HG02571 (cell line): ENCODE data around the gene CHPF2.
A peak's percentile ranks its signal among the peaks of the same experiment; 100 is the strongest.

Experiments
- ATAC-seq: cut with Tn5 transposase; IDR thresholded peaks from one replicate; pipeline ENCODE4 v1.9.1; 2021; ENCODE audit warnings: mild to moderate bottlenecking, moderate library complexity; ENCODE audit not compliant: unreplicated experiment

The CHPF2 gene

DNA sequence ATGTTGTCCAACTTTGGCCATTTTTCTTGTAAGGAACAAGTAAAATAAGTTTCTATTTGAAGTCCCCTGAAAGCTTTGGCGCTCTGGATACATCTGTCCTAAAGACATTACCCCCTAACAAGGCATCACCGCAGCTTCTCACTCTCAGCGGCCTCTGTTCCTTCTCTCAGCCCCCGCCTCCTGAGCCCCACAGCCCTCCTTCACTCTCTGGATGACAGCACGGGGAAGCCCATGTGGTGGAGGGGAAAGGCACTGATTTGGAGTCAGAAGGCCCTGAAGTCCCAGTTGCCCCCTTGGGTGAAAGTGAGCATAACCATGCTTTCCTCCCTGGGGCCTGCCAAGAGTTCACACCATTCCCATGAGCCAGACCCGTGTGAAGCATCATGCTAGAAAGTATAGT, 26.6 kb upstream of the CHPF2 start:
- no peak for ATAC-seq

GRCh38 chr7:151206914-151207313, 25.4 kb upstream of the CHPF2 start:
- ATAC-seq = no peak

DNA sequence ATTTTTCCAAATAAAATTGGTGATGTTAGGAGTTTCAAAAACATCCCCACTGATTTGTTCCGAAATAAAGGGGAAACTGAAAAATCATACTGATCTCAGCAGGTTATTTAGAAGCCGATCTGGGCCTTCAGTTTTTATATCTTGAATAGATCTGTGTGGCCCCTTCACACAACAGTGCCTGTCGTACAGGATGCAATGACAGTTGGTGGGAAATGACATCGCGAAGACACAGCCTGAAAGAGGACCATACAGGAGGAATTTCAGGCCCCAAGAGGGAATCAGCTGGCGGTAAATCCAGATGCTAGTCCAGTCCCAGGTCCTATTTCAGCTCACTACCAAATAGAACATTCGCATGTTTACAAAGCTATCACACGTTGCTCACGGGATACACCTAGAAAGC, 25.0 kb upstream of the CHPF2 start:
- no peak for ATAC-seq

GRCh38 chr7:151207804-151208203, 24.5 kb upstream of the CHPF2 start:
- no peak for ATAC-seq

DNA sequence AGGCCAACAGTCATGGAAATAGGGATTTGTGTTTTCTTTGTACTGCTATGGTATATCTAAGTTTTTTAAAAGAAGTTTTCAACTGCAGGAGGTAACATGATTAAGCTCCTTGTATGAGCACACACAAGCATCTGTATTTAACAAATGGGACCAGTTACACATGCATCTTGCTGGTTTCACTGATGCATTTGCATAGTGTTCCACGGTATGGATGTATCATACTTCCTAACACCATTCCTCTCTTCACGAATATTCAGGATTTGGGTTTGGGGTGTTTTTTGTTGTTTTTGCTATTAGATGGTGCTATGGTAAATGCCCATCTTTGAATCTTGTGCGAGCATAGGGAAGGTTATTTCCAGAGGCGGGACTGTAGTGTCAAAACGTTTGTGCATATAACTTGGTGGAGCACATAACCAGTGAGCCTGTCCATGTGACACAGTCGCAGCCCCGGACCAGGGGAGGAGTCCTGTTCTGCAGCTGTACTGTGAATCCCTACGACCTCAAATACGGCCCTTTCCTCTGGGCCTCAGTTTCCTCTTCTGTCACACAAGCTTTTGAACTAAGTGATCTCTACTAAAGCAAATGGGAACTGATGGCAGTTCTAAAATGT, 23.9 kb upstream of the CHPF2 start:
- ATAC-seq = no peak

GRCh38 chr7:151209588-151209987, 22.7 kb upstream of the CHPF2 start:
- ATAC-seq = no peak

DNA sequence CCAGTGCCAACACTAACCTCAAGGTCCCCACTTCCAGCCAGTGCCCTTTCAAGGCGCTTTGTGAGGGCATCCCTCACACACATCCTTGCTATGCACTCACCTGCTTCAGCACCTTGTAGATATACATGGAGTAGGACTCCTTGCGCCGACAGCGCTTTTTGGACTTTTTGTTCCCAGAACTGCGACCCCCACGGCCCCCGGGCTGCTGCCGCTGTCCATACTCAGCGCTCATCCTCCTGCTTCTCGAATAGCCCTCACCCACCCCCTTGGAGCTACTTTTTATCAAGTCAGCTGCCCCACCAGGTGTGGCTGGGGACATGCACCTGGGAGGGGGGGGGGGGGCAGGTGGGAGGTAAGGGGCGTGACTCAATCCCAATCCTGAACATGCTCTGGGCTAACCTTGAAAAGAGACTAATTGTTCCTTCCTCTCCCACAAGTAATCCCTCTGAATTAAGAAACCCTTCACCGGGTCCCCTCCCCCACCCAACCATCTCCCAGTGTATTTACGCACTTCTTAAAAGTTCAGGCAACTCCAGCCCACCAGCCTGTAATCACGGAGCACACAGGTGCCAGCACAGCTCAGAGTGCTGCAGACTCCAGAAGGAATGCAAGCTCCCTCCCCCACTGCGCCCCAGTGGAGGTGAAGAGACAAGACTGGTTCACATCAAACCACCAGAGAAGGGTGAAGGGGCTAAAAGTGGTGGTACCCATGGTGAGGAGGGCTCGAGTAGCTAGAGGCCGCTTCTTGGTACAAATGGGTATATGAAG, 22.0 kb upstream of the CHPF2 start, which contains the start of gene H2BK1:
TSS of gene H2BK1 (minus strand) at position 402 of the 768 bp plus-strand sequence. CDS start at position 232, 170 bp downstream.
- no peak for ATAC-seq

- no peak for ATAC-seq
These were observed 21.0 kb upstream of the CHPF2 start for GRCh38 chr7:151211155-151211772.

GRCh38 chr7:151212626-151213025, 19.7 kb upstream of the CHPF2 start:
- ATAC-seq = no peak

- ATAC-seq = no peak
These were observed 18.5 kb upstream of the CHPF2 start for GRCh38 chr7:151213826-151214225.

GRCh38 chr7:151215396-151215795, 16.9 kb upstream of the CHPF2 start:
- ATAC-seq = no peak

DNA sequence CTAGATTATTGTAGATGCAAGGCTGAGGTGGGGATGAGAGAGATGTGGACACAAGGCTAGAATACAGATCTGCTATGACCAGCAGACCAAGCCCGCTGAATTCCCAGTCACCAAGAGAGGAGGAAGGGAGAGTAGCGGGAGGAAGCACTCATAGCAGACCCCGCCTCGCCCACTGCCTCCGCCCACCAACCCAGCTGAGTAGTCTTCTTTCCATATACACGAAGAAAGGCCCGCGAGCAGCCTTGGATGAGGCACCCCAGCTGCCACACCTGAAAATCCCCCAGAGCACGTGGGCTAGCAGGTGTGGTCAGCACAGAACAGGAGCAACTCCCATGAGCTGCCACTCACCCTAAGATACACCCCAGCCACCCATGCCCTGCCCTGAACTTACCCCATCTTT, 14.1 kb upstream of the CHPF2 start:
- no peak for ATAC-seq

DNA sequence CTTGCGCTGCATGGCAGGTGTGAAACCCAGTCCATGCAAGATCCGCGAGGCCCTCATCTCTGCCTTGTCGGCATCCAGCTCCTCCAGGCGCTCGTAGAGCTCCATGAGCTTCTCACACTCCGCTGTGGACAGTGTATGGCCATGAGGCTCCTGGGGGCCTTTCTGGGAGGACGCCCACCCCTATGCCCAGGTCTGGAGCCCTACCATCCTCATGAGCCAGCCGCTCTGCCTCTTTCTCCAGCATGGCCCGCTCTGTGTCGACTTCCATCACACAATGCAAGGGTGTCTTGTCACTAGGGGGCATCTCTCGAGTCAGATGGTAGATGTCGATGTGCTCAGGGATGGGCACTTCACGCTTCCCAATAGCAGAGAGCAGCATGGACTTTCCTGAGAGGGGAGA, 8.6 kb upstream of the CHPF2 start:
- ATAC-seq = no peak

DNA sequence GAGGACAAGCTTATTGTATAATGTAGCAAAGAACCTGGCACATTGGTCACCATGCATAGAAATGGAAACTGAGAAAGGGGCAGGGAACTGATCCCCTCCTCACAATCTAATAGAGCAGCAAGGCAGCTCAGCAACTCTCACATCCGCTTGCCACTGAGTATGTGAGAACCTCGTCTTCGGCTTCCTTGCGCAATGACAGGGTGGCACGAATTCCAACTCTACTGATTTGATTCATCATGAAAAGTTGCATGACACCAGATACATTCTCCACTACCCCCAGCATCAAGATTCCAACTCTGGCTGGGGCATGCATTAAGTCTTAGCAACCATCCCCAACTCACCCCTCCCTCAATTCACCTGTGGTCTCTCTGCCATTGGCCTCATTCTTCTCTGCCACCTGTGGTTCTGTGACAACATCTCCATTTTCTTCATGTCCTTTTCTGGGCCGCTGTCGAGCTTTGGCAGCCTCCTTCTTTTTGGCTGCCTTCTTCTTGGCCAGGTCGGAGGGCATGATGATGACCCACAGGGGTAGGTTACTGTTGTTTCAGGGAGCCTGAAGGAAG, 6.3 kb upstream of the CHPF2 start:
- ATAC-seq = no peak

DNA sequence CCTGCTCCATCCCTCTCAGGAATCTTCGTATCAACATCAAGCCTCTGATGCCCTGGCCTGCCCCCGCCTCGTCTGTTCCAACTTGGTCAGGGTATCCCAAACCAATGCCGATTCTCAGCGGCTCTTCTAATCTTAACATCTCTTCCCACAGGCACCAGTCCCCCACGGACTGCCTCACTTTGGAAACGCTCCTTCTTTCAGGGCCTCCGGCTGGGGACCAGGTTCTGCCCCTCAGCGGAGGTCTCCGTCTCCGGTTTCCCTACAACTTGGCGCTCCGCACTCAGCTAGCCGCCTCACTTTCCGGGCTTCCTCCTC, 5.8 kb upstream of the CHPF2 start:
- no peak for ATAC-seq

- ATAC-seq = peak; percentile 100
These were observed 5.2 kb upstream of the CHPF2 start, which contains the start of gene ABCF2 for GRCh38 chr7:151226875-151227782. Gene ABCF2 (minus strand): TSS chr7:151227205. CDS start chr7:151226458, 747 bp downstream.

- no peak for ATAC-seq
These were observed 4.0 kb upstream of the CHPF2 start for GRCh38 chr7:151228024-151228866.

GRCh38 chr7:151229249-151229648, 3.0 kb upstream of the CHPF2 start:
- ATAC-seq = no peak

GRCh38 chr7:151231080-151231479, 1.2 kb upstream of the CHPF2 start:
- no peak for ATAC-seq
